Peyer's patch (tissue), 4 donors: ENCODE data around the gene SLC26A11.

Experiments
- POLR2A ChIP-seq, 2 donors: fragments of 450-650 bp; IDR thresholded peaks; one replicate each; pipeline ENCODE4 v1.5.1; 2017; ENCODE audit warnings: antibody characterized with exemption in 2 of 2, mild to moderate bottlenecking in 2 of 2, moderate library complexity in 2 of 2
- TF ChIP-seq, protein P1 (sequence below), 6 experiments: fragments of 450-650 bp in 4 of 6; fragments of 200-600 bp in 2 of 6; sonication (generic) in 1 of 6; IDR thresholded peaks; one replicate each; pipeline ENCODE4 v1.5.1; 2017 to 2019; ENCODE audit warnings: antibody characterized with exemption in 6 of 6, mild to moderate bottlenecking in 3 of 6, moderate library complexity in 1 of 6

DNA sequence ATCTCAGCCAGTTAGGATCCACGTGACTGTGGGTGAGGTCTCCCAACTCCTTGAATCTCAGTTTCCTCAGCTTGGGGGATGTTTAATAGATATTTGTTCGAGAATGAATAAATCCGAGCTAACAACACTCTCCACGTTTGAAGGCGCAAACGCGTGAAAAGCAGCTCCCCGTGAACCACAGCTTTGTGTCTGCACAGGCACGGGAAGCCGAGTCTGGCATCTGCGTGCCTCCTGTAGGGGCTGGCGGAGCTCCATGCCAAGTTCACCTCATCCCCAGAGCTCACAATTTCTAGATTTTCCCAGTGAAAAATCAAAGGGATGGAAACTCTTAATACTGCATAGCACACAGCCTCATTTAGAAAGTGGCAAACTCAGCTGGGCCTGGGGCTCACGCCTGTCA lies 14.4 kb upstream of the SLC26A11 start:
- TF ChIP-seq, protein P1, sequence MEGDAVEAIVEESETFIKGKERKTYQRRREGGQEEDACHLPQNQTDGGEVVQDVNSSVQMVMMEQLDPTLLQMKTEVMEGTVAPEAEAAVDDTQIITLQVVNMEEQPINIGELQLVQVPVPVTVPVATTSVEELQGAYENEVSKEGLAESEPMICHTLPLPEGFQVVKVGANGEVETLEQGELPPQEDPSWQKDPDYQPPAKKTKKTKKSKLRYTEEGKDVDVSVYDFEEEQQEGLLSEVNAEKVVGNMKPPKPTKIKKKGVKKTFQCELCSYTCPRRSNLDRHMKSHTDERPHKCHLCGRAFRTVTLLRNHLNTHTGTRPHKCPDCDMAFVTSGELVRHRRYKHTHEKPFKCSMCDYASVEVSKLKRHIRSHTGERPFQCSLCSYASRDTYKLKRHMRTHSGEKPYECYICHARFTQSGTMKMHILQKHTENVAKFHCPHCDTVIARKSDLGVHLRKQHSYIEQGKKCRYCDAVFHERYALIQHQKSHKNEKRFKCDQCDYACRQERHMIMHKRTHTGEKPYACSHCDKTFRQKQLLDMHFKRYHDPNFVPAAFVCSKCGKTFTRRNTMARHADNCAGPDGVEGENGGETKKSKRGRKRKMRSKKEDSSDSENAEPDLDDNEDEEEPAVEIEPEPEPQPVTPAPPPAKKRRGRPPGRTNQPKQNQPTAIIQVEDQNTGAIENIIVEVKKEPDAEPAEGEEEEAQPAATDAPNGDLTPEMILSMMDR (IDR thresholded peaks at IDR 0.05) = no peak
- no peak for TF ChIP-seq POLR2A (IDR thresholded peaks at IDR 0.05)
